Measurements from ENCODE around the gene NFKBIB. TPM values are rescaled to one million over a fixed set of nuclear protein-coding genes. Genes with fewer than 3 reads are reported as not detected.
"Not testable (repeated sequence)": the region's sequence is repeated elsewhere in the genome, so short reads cannot be mapped to it uniquely, and the experiment has no call there.

The NFKBIB gene, protein sequence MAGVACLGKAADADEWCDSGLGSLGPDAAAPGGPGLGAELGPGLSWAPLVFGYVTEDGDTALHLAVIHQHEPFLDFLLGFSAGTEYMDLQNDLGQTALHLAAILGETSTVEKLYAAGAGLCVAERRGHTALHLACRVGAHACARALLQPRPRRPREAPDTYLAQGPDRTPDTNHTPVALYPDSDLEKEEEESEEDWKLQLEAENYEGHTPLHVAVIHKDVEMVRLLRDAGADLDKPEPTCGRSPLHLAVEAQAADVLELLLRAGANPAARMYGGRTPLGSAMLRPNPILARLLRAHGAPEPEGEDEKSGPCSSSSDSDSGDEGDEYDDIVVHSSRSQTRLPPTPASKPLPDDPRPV
- polyA plus RNA-seq (ENCODE audit: low read depth in 6 of 6), result 10 to 100 TPM in 5 of 6 donors, 1 to 10 TPM in 1; 6.9 to 16.9 (median 12.1) TPM

DNA sequence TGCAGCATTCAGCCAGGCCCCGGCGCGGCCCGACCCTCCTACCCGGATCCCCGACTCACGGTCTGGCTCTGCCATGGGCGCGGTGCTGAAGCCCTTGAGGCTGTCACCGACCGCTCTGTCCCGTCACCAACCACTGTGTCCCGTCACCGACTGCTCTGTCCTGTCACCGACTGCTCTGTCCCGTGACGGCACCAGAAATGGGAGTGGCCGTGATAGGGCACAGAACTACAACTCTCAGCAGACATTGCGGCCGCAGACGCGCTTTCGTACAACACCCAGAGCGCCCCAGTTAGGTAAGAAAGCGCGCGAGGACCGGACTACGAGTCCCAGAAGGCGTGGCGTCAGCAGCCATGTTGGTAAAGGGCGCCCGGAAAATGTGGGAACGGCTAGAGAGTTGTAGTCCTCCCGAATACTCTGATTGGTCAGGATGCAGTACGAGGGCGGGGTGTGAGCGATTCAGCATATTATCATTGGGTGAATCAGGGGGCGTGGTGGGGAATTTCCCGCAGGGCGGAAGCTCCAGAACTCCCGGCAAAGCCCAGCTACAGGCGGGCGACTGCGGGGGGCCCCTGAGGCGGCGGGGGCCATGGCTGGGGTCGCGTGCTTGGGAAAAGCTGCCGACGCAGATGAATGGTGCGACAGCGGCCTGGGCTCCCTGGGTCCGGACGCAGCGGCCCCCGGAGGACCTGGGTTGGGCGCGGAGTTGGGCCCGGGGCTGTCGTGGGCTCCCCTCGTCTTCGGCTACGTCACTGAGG, at the start of gene NFKBIB, which contains the start of gene SIRT2:
Gene NFKBIB, plus strand, starts transcription at position 523 of the 755 bp plus-strand sequence. Its CDS starts 64 bp downstream, at position 587.
Gene SIRT2, minus strand, starts transcription at position 172 of the 755 bp plus-strand sequence. Its CDS starts 97 bp downstream, at position 75.
- Mint-ChIP-seq H3K4me1 (peaks cover 41 to 60% (median 54%) of the 10 kb centered on the region in 3 donors), H3K27me3 (no peaks in the 10 kb centered on the region), H3K9me3 (no peaks in the 10 kb centered on the region), H3K27ac (peak within 1 kb of the TSS; percentile 95 to 100 (median 98)), H3K4me3 (peak within 1 kb of the TSS; percentile 89 to 100 (median 96)), H3K36me3 (peaks cover 6% of the 10 kb centered on the region in 2 donors)
- DNase-seq (peak; percentile 99), ATAC-seq (ENCODE audit: low read depth in 2 of 2) (peak; percentile 84 to 85)

GRCh38 chr19:38850436-38850975, 49.3 kb upstream of the NFKBIB start:
- Mint-ChIP-seq H3K36me3 (peaks cover 3 to 6% of the 10 kb centered on the region in 2 donors), H3K27ac (peak overlapping the region; percentile 99 to 100 (median 100)), H3K4me1 (peaks cover 38 to 67% (median 59%) of the 10 kb centered on the region in 3 donors), H3K4me3 (peak overlapping the region; percentile 71 to 99 (median 96)), H3K9me3 (no peaks in the 10 kb centered on the region), H3K27me3 (no peaks in the 10 kb centered on the region)
- DNase-seq (no peak), ATAC-seq (ENCODE audit: low read depth in 2 of 2) (peak; percentile 67 to 71)

- DNase-seq (peak; percentile 54), ATAC-seq (ENCODE audit: low read depth in 2 of 2) (no peak)
- Mint-ChIP-seq H3K36me3 (peaks cover 0 to under 1% of the 10 kb centered on the region in 2 donors), H3K9me3 (no peaks in the 10 kb centered on the region), H3K27ac (peak overlapping the region; percentile 99 to 100 (median 100)), H3K4me3 (peak overlapping the region; percentile 71 to 99 (median 96)), H3K4me1 (peaks cover 35 to 61% (median 53%) of the 10 kb centered on the region in 3 donors), H3K27me3 (no peaks in the 10 kb centered on the region)
Measured at GRCh38 chr19:38850976-38851621, 48.7 kb upstream of the NFKBIB start.

- Mint-ChIP-seq H3K27ac (peak overlapping the region; percentile 99 to 100 (median 100)), H3K4me3 (peak overlapping the region; percentile 71 to 99 (median 96)), H3K27me3 (no peaks in the 10 kb centered on the region), H3K36me3 (no peaks in the 10 kb centered on the region), H3K4me1 (peaks cover 38 to 62% (median 55%) of the 10 kb centered on the region in 3 donors), H3K9me3 (no peaks in the 10 kb centered on the region)
- DNase-seq (peak; percentile 93), ATAC-seq (ENCODE audit: low read depth in 2 of 2) (peak; percentile 9 to 15)
Measured at GRCh38 chr19:38851622-38852230, 48.0 kb upstream of the NFKBIB start.

- H3K9me3 Mint-ChIP-seq, result no peaks in the 10 kb centered on the region
- ATAC-seq (ENCODE audit: low read depth in 2 of 2) (no peak), DNase-seq (peak; percentile 48)
- H3K27ac Mint-ChIP-seq, result peak overlapping the region; percentile 98 to 99 (median 98)
- peaks cover 45 to 62% (median 57%) of the 10 kb centered on the region in 3 donors for H3K4me1 Mint-ChIP-seq
- peak overlapping the region; percentile 71 to 98 (median 96) for H3K4me3 Mint-ChIP-seq
- H3K27me3 Mint-ChIP-seq, result no peaks in the 10 kb centered on the region
- no peaks in the 10 kb centered on the region for H3K36me3 Mint-ChIP-seq
Measured at GRCh38 chr19:38852231-38853044, 47.3 kb upstream of the NFKBIB start.

DNA sequence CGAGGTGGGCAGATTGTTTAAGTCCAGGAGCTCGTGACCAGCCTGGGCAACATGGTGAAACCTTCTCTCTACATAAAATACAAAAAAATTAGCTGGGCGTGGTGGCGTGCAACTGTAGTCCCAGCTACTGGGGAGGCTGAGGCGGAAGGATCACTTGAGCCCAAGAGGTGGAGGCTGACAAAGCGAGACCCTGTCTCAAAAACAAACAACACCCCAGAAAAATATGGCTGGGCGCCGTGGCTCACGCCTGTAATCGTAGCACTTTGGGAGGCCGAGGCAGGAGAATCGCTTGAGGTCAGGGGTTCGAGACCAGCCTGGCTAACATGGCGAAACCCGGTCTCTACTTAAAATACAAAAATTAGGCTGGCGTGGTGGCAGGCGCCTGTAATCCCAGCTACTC, 46.6 kb upstream of the NFKBIB start:
- no peak for ATAC-seq (ENCODE audit: low read depth in 2 of 2)
- H3K36me3 Mint-ChIP-seq, result no peaks in the 10 kb centered on the region
- no peak for DNase-seq
- H3K4me3 Mint-ChIP-seq, result peak overlapping the region in 7 of 8 donors; percentile 62 to 98 (median 95)
- H3K4me1 Mint-ChIP-seq, result peaks cover 41 to 62% (median 57%) of the 10 kb centered on the region in 3 donors
- no peaks in the 10 kb centered on the region for H3K27me3 Mint-ChIP-seq
- H3K27ac Mint-ChIP-seq, result peak overlapping the region; percentile 93 to 99 (median 98)
- H3K9me3 Mint-ChIP-seq, result no peaks in the 10 kb centered on the region

DNA sequence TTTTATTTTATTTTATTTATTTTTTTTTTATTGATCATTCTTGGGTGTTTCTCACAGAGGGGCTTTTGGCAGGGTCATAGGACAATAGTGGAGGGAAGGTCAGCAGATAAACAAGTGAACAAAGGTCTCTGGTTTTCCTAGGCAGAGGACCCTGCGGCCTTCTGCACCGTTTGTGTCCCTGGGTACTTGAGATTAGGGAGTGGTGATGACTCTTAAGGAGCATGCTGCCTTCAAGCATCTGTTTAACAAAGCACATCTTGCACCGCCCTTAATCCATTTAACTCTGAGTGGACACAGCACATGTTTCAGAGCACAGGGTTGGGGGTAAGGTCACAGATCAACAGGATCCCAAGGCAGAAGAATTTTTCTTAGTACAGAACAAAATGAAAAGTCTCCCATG, 44.8 kb upstream of the NFKBIB start:
- not testable (repeated sequence) for H3K27me3 Mint-ChIP-seq; ATAC-seq (ENCODE audit: low read depth in 2 of 2); H3K9me3 Mint-ChIP-seq; H3K36me3 Mint-ChIP-seq; DNase-seq
- H3K27ac Mint-ChIP-seq, result peak overlapping the region in 1 of 6 donors; percentile 58
- peaks cover 38 to 67% (median 58%) of the 10 kb centered on the region in 3 donors for H3K4me1 Mint-ChIP-seq
- peak overlapping the region in 3 of 8 donors; percentile 9 to 61 (median 20) for H3K4me3 Mint-ChIP-seq

GRCh38 chr19:38855751-38856150, 44.0 kb upstream of the NFKBIB start:
- H3K4me1 Mint-ChIP-seq, result peaks cover 39 to 71% (median 59%) of the 10 kb centered on the region in 3 donors
- H3K27ac Mint-ChIP-seq; H3K9me3 Mint-ChIP-seq; H3K36me3 Mint-ChIP-seq; ATAC-seq (ENCODE audit: low read depth in 2 of 2); DNase-seq; H3K27me3 Mint-ChIP-seq: not testable (repeated sequence)
- peak overlapping the region in 1 of 8 donors; percentile 87 for H3K4me3 Mint-ChIP-seq

GRCh38 chr19:38856813-38857212, 43.0 kb upstream of the NFKBIB start:
- H3K27me3 Mint-ChIP-seq, result no peaks in the 10 kb centered on the region
- H3K4me3 Mint-ChIP-seq, result peak overlapping the region in 5 of 8 donors; percentile 70 to 87 (median 83)
- no peaks in the 10 kb centered on the region for H3K9me3 Mint-ChIP-seq
- peak overlapping the region; percentile 84 to 97 (median 96) for H3K27ac Mint-ChIP-seq
- ATAC-seq (ENCODE audit: low read depth in 2 of 2) (no peak), DNase-seq (no peak)
- peaks cover 32 to 65% (median 52%) of the 10 kb centered on the region in 3 donors for H3K4me1 Mint-ChIP-seq
- no peaks in the 10 kb centered on the region for H3K36me3 Mint-ChIP-seq

DNA sequence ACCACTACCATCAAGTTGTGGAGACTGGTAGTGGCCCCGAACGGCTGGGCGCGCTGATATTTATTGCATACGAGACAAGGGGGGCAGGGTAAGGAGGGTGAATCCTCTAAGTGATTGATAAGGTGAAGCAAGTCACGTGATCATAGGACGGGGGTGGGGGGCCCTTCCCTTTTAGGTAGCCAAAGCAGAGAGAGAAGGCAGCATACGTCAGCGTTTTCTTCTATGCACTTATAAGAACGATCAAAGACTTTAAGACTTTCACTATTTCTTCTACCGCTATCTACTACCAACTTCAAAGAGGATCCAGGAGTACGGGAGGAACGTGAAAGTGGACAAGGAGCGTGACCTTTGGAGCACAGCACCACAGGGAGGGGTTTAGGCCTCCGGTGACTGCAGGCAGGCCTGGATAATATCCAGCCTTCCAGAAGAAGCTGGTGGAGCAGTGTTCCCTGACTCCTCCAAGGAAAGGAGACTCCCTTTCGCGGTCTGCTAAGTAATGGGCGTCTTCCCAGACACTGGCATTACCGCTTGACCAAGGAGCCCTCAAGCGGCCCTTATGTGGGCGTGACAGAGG, 40.1 kb upstream of the NFKBIB start:
- Mint-ChIP-seq H3K27ac (peak overlapping the region in 5 of 6 donors; percentile 49 to 89 (median 77)), H3K4me1 (peaks cover 39 to 72% (median 57%) of the 10 kb centered on the region in 3 donors), H3K4me3 (peak overlapping the region in 5 of 8 donors; percentile 2 to 55 (median 16))
- ATAC-seq (ENCODE audit: low read depth in 2 of 2); H3K27me3 Mint-ChIP-seq; H3K36me3 Mint-ChIP-seq; DNase-seq; H3K9me3 Mint-ChIP-seq: not testable (repeated sequence)

DNA sequence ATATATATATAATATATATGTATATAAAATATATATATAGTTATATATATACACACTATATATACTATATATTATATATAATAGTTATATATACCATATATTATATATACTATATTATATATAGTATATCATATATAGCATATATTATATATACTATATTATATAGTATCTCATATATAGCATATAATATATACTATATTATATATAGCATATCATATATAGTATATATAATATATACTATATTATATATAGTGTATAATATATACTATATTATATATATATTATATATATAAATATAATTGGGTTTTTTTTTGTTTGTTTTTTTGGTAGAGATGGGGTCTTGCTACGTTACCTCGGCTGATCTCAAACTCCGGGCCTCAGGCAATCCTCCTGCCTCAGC, 38.4 kb upstream of the NFKBIB start:
- peaks cover 0 to 5% (median 2%) of the 10 kb centered on the region in 7 donors for H3K9me3 Mint-ChIP-seq
- H3K27ac Mint-ChIP-seq, result peak overlapping the region in 1 of 6 donors; percentile 78
- H3K4me1 Mint-ChIP-seq, result peaks cover 52 to 82% (median 72%) of the 10 kb centered on the region in 3 donors
- DNase-seq (no peak), ATAC-seq (ENCODE audit: low read depth in 2 of 2) (no peak)
- no peaks in the 10 kb centered on the region for H3K27me3 Mint-ChIP-seq
- peak overlapping the region in 2 of 8 donors; percentile 20 to 86 for H3K4me3 Mint-ChIP-seq
- H3K36me3 Mint-ChIP-seq, result no peaks in the 10 kb centered on the region

Data from naive B cell (primary cell).